Ovary (tissue), 10 donors: Measurements from ENCODE around the gene AQP5. TPM values are rescaled to one million over a fixed set of nuclear protein-coding genes. Genes with fewer than 3 reads are reported as not detected.

Experiments used
- DNase-seq, 5 donors: peaks; one replicate each; pipeline ENCODE4 v3.0.0-alpha.2; 2019 to 2020
- H3K27ac ChIP-seq, 2 donors: fragments of 200-600 bp; one replicate each; pipeline versions ENCODE4 v1.5.1 to v1.8.0; 2019 to 2022
- H3K27me3 ChIP-seq: fragments of 200-600 bp; one replicate; pipeline ENCODE4 v1.8.0; 2022
- H3K36me3 ChIP-seq: fragments of 200-600 bp; sonication (generic); one replicate; pipeline ENCODE4 v1.5.1; 2019
- H3K4me1 ChIP-seq: one replicate; pipeline ENCODE4 v1.8.1; 2013; ENCODE audit warnings: mild to moderate bottlenecking, moderate library complexity; ENCODE audit not compliant: insufficient read depth
- H3K4me3 ChIP-seq: fragments of 200-600 bp; sonication (generic); one replicate; pipeline ENCODE4 v1.5.1; 2017
- H3K9me3 ChIP-seq, 2 donors: fragments of 200-600 bp in 1 of 2; sonication (generic) in 1 of 2; one replicate each; pipeline versions ENCODE4 v1.5.1 to v1.8.1; 2013 to 2019; ENCODE audit warnings: mild to moderate bottlenecking in 1 of 2, moderate library complexity in 1 of 2
- CTCF ChIP-seq, 3 donors: fragments of 450-650 bp in 2 of 3; fragments of 200-600 bp in 1 of 3; IDR thresholded peaks; one replicate each; pipeline versions ENCODE4 v1.5.1 to v1.8.0; 2016 to 2022; ENCODE audit warnings: antibody characterized with exemption in 3 of 3, mild to moderate bottlenecking in 1 of 3
- EP300 ChIP-seq: sonication (generic); formaldehyde crosslinking; IDR thresholded peaks from one replicate; pipeline ENCODE4 v1.6.1; 2017; ENCODE audit warnings: antibody characterized with exemption
- POLR2A ChIP-seq: fragments of 450-650 bp; IDR thresholded peaks from one replicate; pipeline ENCODE4 v1.6.1; 2017; ENCODE audit warnings: antibody characterized with exemption, mild to moderate bottlenecking, moderate library complexity
- WGBS, 3 donors: extraction: QIAGEN DNeasy Blood & Tissue Kit in 1 of 3; methylation state at CpG; one replicate each; pipeline versions ENCODE4 v1.1.5 to v1.1.7; 2013 to 2017; 5-methylcytosine and 5-hydroxymethylcytosine counted together
- intact Hi-C, 4 donors: fragments of 100-400 bp; cut with DNase I; formaldehyde crosslinking; loops; one replicate each; pipeline versions ENCODE4 v1.11.0 to v1.15.1; 2022 to 2023
- long read RNA-seq, 3 donors: library from polyadenylated mRNA in 2 of 3; unstranded in 2 of 3; transcript quantifications; one replicate each; pipeline ENCODE4 v2.0.0 and lab custom pipeline, GENCODE V29; 2021 to 2026
- polyA plus RNA-seq, 2 donors: library from polyadenylated mRNA; stranded (reverse); fragments of 200-250 nt in 1 of 2; fragments of 350-450 nt in 1 of 2; fragmentation: Illumina TruSeq in 1 of 2; extraction: RNeasy Lipid Tissue Mini Kit (QIAGEN cat#74804) in 1 of 2; gene quantifications; one replicate each; pipeline ENCODE4 v1.2.3, GENCODE V29; 2013 to 2014
- total RNA-seq, 7 donors: library from RNA; depleted of rRNA in 2 of 7; stranded (reverse); fragments of >200 nt in 2 of 7; fragmentation: NEBNext Ultra II Directional in 3 of 7; extraction: Animal tissue kit (Norgen Biotek cat#: 25700) in 3 of 7; gene quantifications; one replicate each; pipeline versions ENCODE4 v1.1.0 to v1.2.4, GENCODE V29; 2016 to 2023
- donor health status: DM: no; HTN: no; CAD: no; lungs with moderate emphysema.
- donor health status: DM: no; HTN: no; CAD: no.
- donor health status: Bipolar disorder and iron deficiency.
- donor health status: DM: yes; HTN: yes; CAD: no.
- donor health status: DM: no; HTN: no; CAD: no.
- donor health status: DM: yes; HTN: yes; CAD: no.

Gene AQP5
- total RNA-seq (under 1 TPM in 4 of 7 donors, not detected in 3; 0.47 to 0.92 (median 0.53) TPM), polyA plus RNA-seq (under 1 TPM in 1 of 2 donors, not detected in 1; 0.12 TPM)
- long read RNA-seq, donor 1, result 0 reads
- long read RNA-seq, donor 2, transcript AQP5-201 (4 exons, 1,450 nt), result major isoform, 5 of 5 reads
- long read RNA-seq, donor 2, partial matches to known transcripts, result 0 of 5 reads
- long read RNA-seq, donor 2, other reads (novel, unspliced or antisense), result 0 of 5 reads
- long read RNA-seq, donor 3, partial matches to known transcripts, result 0 of 1 reads
- long read RNA-seq, donor 3, other reads (novel, unspliced or antisense), result 0 of 1 reads

- intact Hi-C loops, result loop anchor here in 1 of 4 donors (10.0 kb wide), 3 partner anchors 93 to 213 kb away; partner anchors contain the start of gene ASIC1
- Histone ChIP-seq H3K27me3 (peaks cover 4% of the 10 kb centered on the region), H3K27ac (no peak within 1 kb of the TSS), H3K4me3 (peak within 1 kb of the TSS; percentile 11), H3K9me3 (no peaks in the 10 kb centered on the region), H3K4me1 (peaks cover 3% of the 10 kb centered on the region), H3K36me3 (no peaks in the 10 kb centered on the region)
- TF ChIP-seq EP300 (no peak), POLR2A (no peak), CTCF (IDR thresholded peaks at IDR 0.05) (no peak)
- WGBS, 3 donors, result 1 to 3% (median 2%) methylated on average over 68 to 111 of the region's 111 CpGs
- peak in 2 of 5 donors; percentile 44 to 54 for DNase-seq
These were observed at the start of gene AQP5 for GRCh38 chr12:49961111-49961922. AQP5 (plus strand) TSS chr12:49961872; CDS start chr12:49962018, 146 bp downstream.

GRCh38 chr12:49912345-49913255 is 49.1 kb upstream of the AQP5 start:
- DNase-seq, result peak in 1 of 5 donors; percentile 22
- no peaks in the 10 kb centered on the region for H3K9me3 ChIP-seq
- no peaks in the 10 kb centered on the region for H3K27me3 ChIP-seq
- WGBS, 3 donors, result 70 to 83% (median 80%) methylated on average over 16 of the region's 16 CpGs
- H3K36me3 ChIP-seq, result no peaks in the 10 kb centered on the region
- H3K4me1 ChIP-seq, result no peaks in the 10 kb centered on the region
- no peak for TF ChIP-seq POLR2A
- TF ChIP-seq CTCF (IDR thresholded peaks at IDR 0.05), result no peak
- TF ChIP-seq EP300, result no peak
- H3K4me3 ChIP-seq, result no peak overlapping the region
- intact Hi-C loops, result no loop called here
- no peak overlapping the region for H3K27ac ChIP-seq

GRCh38 chr12:49916129-49916919 is 45.3 kb upstream of the AQP5 start:
- no peaks in the 10 kb centered on the region for H3K36me3 ChIP-seq
- intact Hi-C loops, result no loop called here
- H3K27me3 ChIP-seq, result no peaks in the 10 kb centered on the region
- H3K27ac ChIP-seq, result no peak overlapping the region
- DNase-seq, result peak in 1 of 5 donors; percentile 13
- no peaks in the 10 kb centered on the region for H3K4me1 ChIP-seq
- TF ChIP-seq EP300, result no peak
- no peak for TF ChIP-seq POLR2A
- no peak for TF ChIP-seq CTCF (IDR thresholded peaks at IDR 0.05)
- no peak overlapping the region for H3K4me3 ChIP-seq
- H3K9me3 ChIP-seq, result no peaks in the 10 kb centered on the region
- WGBS, 3 donors, result 75 to 84% (median 76%) methylated on average over 8 of the region's 8 CpGs
